WI38 (cell line): ENCODE data around the gene TNIP2.

ENCODE experiments used
- H3K4me3 ChIP-seq: 2 replicates; pipeline ENCODE4 v1.5.1; 2011; ENCODE audit warnings: low read depth, mild to moderate bottlenecking, control low read depth, low read length
- TF ChIP-seq, protein P1 (sequence below): IDR thresholded peaks from 2 replicates; pipeline ENCODE4 v1.5.1; 2012; ENCODE audit warnings: low read depth, mild to moderate bottlenecking, control low read depth, low read length

The TNIP2 gene

DNA sequence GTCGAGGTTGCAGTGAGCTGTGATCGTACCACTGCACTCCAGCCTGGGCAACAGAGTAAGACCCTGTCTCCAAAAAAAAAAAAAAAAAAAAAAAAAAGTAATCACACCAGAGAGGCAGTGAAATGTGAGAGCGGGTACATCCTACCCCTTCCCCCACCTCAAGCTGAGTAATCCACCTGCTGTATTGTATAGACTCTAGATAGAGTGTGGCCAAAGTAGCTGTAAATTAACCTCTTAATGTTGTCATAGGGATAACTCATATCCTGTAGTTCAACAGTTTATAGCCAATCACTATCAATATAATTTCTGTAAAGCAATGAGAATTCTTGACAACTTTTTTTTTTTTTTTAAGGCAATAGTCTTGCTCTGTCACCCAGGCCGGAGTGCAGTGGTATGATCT is 30.8 kb downstream of the TNIP2 start:
- H3K4me3 ChIP-seq: no peak overlapping the region
- TF ChIP-seq, protein P1, sequence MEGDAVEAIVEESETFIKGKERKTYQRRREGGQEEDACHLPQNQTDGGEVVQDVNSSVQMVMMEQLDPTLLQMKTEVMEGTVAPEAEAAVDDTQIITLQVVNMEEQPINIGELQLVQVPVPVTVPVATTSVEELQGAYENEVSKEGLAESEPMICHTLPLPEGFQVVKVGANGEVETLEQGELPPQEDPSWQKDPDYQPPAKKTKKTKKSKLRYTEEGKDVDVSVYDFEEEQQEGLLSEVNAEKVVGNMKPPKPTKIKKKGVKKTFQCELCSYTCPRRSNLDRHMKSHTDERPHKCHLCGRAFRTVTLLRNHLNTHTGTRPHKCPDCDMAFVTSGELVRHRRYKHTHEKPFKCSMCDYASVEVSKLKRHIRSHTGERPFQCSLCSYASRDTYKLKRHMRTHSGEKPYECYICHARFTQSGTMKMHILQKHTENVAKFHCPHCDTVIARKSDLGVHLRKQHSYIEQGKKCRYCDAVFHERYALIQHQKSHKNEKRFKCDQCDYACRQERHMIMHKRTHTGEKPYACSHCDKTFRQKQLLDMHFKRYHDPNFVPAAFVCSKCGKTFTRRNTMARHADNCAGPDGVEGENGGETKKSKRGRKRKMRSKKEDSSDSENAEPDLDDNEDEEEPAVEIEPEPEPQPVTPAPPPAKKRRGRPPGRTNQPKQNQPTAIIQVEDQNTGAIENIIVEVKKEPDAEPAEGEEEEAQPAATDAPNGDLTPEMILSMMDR: no peak

DNA sequence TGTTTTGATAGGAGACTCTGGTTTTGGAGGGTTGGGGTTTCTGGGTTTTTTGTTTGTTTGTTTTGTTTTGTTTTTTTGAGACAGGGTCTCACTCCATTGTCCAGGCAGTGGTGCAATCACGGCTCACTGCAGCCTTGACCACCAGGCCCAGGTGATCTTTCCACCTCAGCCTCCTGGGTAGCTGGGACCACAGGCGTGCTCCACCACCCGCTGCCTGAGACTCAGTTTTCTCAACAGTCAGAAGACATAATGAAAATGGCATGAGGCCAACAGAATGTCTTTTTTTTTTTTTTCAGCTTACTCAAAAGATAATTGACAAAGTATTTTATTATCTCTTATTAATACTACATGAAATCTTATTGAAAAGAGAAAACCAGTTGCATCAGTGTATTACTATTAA is 32.4 kb downstream of the TNIP2 start:
- H3K4me3 ChIP-seq: no peak overlapping the region
- TF ChIP-seq, protein P1: no peak

DNA sequence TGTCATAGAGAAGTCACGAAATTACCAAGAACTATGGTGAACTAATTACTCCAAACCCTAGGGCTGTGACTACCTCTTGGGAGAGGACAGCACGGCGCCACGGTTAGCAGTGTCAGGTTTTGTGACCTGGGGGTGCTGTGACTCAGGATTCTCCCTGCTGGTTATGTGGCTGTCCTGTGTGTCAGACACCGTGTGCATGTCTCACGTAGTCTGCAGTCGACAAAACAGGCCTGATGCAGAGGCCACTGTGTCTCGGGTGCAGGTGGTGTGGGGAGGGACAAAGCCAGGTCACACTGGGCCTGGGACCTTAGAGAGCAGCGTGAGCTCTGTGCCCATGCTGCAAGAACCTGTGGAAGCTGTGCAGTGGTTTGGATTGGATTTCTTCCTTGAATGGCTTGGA is 34.1 kb downstream of the TNIP2 start:
- no peak overlapping the region for H3K4me3 ChIP-seq
- TF ChIP-seq, protein P1: no peak

DNA sequence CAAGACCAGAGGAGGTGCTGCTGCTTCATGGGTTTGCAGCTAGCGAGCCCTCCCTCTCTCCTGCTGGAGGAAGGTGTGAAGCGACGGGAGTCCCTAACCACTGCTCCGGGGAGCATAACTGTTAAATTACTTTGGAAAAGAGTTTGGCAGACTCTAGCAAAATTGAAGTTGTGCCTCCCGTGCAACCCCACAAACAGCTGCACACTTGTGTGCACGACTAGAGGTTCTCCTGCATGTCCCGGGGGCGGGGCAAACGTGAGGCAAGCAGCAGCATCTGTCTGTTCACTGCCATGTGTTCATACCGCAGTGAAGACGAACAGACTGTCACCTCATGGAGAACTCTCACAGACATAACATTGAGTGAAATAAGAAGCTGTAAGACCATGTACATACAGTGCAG is 34.5 kb downstream of the TNIP2 start:
- no peak overlapping the region for H3K4me3 ChIP-seq
- TF ChIP-seq, protein P1: no peak

DNA sequence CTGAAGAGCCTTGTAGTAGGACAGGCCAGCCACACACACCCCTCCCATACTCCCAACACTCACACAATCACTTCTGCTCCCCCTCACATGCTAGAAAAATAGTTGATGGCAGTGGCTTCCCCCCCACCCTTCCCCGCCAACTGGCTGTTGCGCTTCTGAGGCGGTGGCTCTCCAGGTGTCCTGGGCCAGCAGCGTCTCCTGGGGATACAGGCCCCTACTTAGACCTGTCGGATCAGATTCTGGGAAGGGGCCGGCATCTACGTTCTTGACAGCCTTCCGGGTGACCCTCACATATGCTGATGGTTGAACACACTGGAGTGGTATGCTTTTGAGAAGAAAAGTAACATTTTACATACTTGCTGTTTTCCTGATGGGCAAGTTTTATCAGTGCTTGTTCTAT is 39.9 kb downstream of the TNIP2 start:
- H3K4me3 ChIP-seq: no peak overlapping the region
- TF ChIP-seq, protein P1: no peak

DNA sequence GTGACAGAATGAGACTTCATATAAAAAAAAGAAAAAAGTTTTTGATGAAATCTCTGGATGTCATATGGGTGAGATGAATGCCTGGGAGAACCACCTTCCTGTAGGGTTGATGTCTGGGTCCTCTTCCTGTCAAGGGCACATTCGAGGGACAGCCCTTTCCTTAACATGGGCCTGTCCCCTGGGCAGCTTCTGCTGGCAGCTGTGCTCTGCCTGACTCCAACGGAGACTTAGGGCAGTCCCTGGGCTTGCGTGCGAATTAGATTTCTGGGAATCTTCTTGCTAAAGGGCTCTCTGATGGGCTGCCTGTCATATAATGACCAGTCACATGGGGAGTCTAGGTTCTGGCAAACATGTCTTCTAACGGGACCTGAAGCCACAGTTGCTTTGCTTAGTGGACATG is 40.7 kb downstream of the TNIP2 start:
- TF ChIP-seq, protein P1: no peak
- H3K4me3 ChIP-seq: no peak overlapping the region

DNA sequence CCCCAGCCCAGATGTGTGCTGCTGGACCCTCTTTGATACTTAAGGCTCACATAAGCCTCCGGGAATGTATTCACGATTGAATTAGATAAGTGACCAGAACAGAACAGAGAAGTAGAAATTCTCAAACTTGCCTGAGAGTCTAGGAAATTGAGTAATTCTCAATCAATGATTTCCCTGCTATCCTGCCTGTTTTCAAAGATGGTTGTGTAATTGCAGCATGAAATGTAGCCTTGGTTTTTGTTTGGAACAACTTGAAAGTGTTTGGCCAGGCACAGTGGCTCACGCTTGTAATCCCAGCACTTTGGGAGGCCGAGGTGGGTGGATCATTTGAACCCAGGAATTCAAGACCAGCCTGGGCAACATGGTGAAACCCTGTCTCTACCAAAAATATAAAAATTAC is 41.2 kb downstream of the TNIP2 start:
- TF ChIP-seq, protein P1: no peak
- no peak overlapping the region for H3K4me3 ChIP-seq
